K562 (cell line): Measurements from ENCODE around the gene CHCHD1. TPM values are rescaled to one million over a fixed set of nuclear protein-coding genes. Genes with fewer than 3 reads are reported as not detected.

Experiments
- ATAC-seq: fragments of 200-7000 bp; cut with Tn5 transposase; 3 replicates; pipeline ENCODE4 v1.9.1; 2020; ENCODE audit warnings: moderate library complexity
- BruUV-seq: library from RNA; stranded (reverse); fragments of 400-500 nt; replicated peaks from 2 replicates; lab custom pipeline; 2021; lab: Mats Ljungman, UMichigan
- CTCF ChIA-PET: fragments of 300-600 bp; formaldehyde crosslinking; extraction: SDS; loops from one replicate; lab custom pipeline; 2021; ENCODE audit warnings: low intra/inter-chr PET ratio; lab: Yijun Ruan, JAX
- POLR2A ChIA-PET: fragments of 300-600, 350-650 bp; sonication (Branson Sonifier 250); formaldehyde crosslinking; extraction: SDS; loops from one replicate; lab custom pipeline; 2021; ENCODE audit warnings: antibody characterized with exemption, inconsistent platforms; lab: Yijun Ruan, JAX
- DNase-seq, 4 experiments: peaks; one replicate each; pipeline versions ENCODE4 v3.0.0 to v3.0.0-alpha.2; 2011 to 2018; ENCODE audit warnings: low spot score in 3 of 4, mixed read lengths in 3 of 4; ENCODE audit errors: extremely low read depth in 1 of 4
- FAIRE-seq: peaks from 2 replicates; lab custom pipeline; 2011; peaks lifted over from hg19 to GRCh38; lab: Jason Lieb, UNC
- H2AFZ ChIP-seq: 2 replicates; pipeline ENCODE4 v1.6.0; 2011; ENCODE audit warnings: low read depth, low read length, control low read depth, inconsistent platforms
- H3K27ac ChIP-seq: fragments of 200-600 bp; 3 replicates; pipeline ENCODE4 v1.8.0; 2011; ENCODE audit warnings: low read depth, mild to moderate bottlenecking, control low read depth, inconsistent platforms, low read length, moderate library complexity, mixed read lengths; ENCODE audit errors: extremely low read depth
- H3K27me3 ChIP-seq, 2 experiments: fragments of 300-600 bp in 1 of 2; 2 replicates in 1 of 2; 3 replicates in 1 of 2; pipeline versions ENCODE4 v1.6.0 to v1.8.0; 2011; ENCODE audit warnings: inconsistent platforms in 2 of 2, low read length in 2 of 2, mild to moderate bottlenecking in 1 of 2, mixed read lengths in 1 of 2, moderate library complexity in 1 of 2; ENCODE audit not compliant: control insufficient read depth in 2 of 2, insufficient read depth in 2 of 2
- H3K36me3 ChIP-seq: fragments of 300-600 bp; 3 replicates; pipeline ENCODE4 v1.8.0; 2011; ENCODE audit warnings: mild to moderate bottlenecking, low read length, inconsistent platforms; ENCODE audit not compliant: control insufficient read depth, insufficient read depth
- H3K4me1 ChIP-seq, 2 experiments: fragments of 200-600 bp in 1 of 2; replicated peaks in 1 of 2; 2 replicates in 1 of 2; 3 replicates in 1 of 2; pipeline versions ENCODE4 v1.5.1 to v1.8.0; 2011; ENCODE audit warnings: inconsistent platforms in 2 of 2, low read length in 2 of 2, mild to moderate bottlenecking in 1 of 2, mixed read lengths in 1 of 2, moderate library complexity in 1 of 2; ENCODE audit not compliant: control insufficient read depth in 2 of 2, insufficient read depth in 2 of 2
- H3K4me2 ChIP-seq: 2 replicates; pipeline ENCODE4 v1.6.1; 2011; ENCODE audit warnings: low read length, control low read depth, inconsistent platforms, mixed read lengths; ENCODE audit not compliant: insufficient read depth
- H3K4me3 ChIP-seq: fragments of 200-600 bp; sonication (generic), shearing (Covaris generic); 2 replicates; pipeline ENCODE4 v1.5.1; 2016; ENCODE audit warnings: control low read depth, inconsistent platforms
- H3K79me2 ChIP-seq: fragments of 200-600 bp; 3 replicates; pipeline ENCODE4 v1.8.0; 2011; ENCODE audit warnings: low read length, inconsistent platforms; ENCODE audit not compliant: control insufficient read depth, insufficient read depth
- H3K9ac ChIP-seq, 2 experiments: 2 replicates each; pipeline versions ENCODE4 v1.6.0 to v1.6.1; 2011; ENCODE audit warnings: low read depth in 2 of 2, low read length in 2 of 2, control low read depth in 1 of 2, inconsistent platforms in 1 of 2, mild to moderate bottlenecking in 1 of 2, mixed read lengths in 1 of 2; ENCODE audit not compliant: insufficient read depth in 1 of 2
- H3K9me1 ChIP-seq: one replicate; pipeline ENCODE4 v1.6.0; 2011; ENCODE audit warnings: inconsistent platforms, mild to moderate bottlenecking, low read length, moderate library complexity; ENCODE audit not compliant: control insufficient read depth, insufficient read depth
- H3K9me3 ChIP-seq: replicated peaks from 2 replicates; pipeline ENCODE4 v1.5.1; 2011; ENCODE audit warnings: low read depth, low read length, inconsistent platforms; ENCODE audit not compliant: control insufficient read depth, insufficient read depth
- H4K20me1 ChIP-seq: replicated peaks from 2 replicates; pipeline ENCODE4 v1.6.1; 2011; ENCODE audit warnings: low read length, inconsistent platforms, mixed read lengths; ENCODE audit not compliant: control insufficient read depth, insufficient read depth
- EWSR1 ChIP-seq: fragments of 450-650 bp; IDR thresholded peaks from 2 replicates; pipeline ENCODE4 v1.6.1; 2018; ENCODE audit warnings: borderline replicate concordance, mild to moderate bottlenecking, low read depth, moderate library complexity; ENCODE audit not compliant: partially characterized antibody
- FUS ChIP-seq: fragments of 200-400 bp; formaldehyde crosslinking; optimal IDR thresholded peaks from 2 replicates; pipeline ENCODE3; 2017; ENCODE audit warnings: low read depth, low read length
- GATA2 ChIP-seq: sonication (generic); formaldehyde crosslinking; IDR thresholded peaks from 2 replicates; pipeline ENCODE4 v1.4.0; 2020; ENCODE audit warnings: mild to moderate bottlenecking, missing genetic modification reagents
- HDAC8 ChIP-seq: fragments of 450-650 bp; IDR thresholded peaks from 2 replicates; pipeline ENCODE4 v1.6.1; 2016; ENCODE audit warnings: mild to moderate bottlenecking, missing genetic modification characterization, moderate library complexity, missing compliant biosample characterization
- HIVEP1 ChIP-seq: fragments of 250-450 bp; sonication (Bioruptor Pico); IDR thresholded peaks from 2 replicates; pipeline ENCODE4 v1.4.0; 2020; ENCODE audit warnings: mild to moderate bottlenecking
- L3MBTL2 ChIP-seq: fragments of 450-650 bp; IDR thresholded peaks from 2 replicates; pipeline ENCODE4 v1.6.1; 2016; ENCODE audit warnings: mild to moderate bottlenecking, moderate library complexity
- MTA1 ChIP-seq: fragments of 450-650 bp; IDR thresholded peaks from 2 replicates; pipeline ENCODE4 v1.6.1; 2017; ENCODE audit warnings: borderline replicate concordance
- NEUROD1 ChIP-seq: fragments of 150-350 bp; IDR thresholded peaks from 2 replicates; pipeline ENCODE4 v1.6.1; 2014; ENCODE audit warnings: borderline replicate concordance, low read length, low read depth; ENCODE audit not compliant: partially characterized antibody
- SIRT6 ChIP-seq: IDR thresholded peaks from one replicate; pipeline ENCODE4 v1.6.1; 2012; ENCODE audit warnings: low read depth, mild to moderate bottlenecking, control low read depth, inconsistent platforms, low read length, moderate library complexity
- SMAD4 ChIP-seq: fragments of 250-450 bp; sonication (Bioruptor Pico); conservative IDR thresholded peaks from 2 replicates; pipeline ENCODE4 v1.8.0; 2021; ENCODE audit warnings: inconsistent platforms, mild to moderate bottlenecking, moderate library complexity
- WGBS: fragments of 100-300 bp; shearing (Covaris generic); methylation state at CpG from one replicate; pipeline ENCODE4 v1.1.6; 2016; ENCODE audit warnings: low coverage, mixed read lengths; ENCODE audit not compliant: insufficient coverage; ENCODE audit errors: missing lambda C conversion rate; 5-methylcytosine and 5-hydroxymethylcytosine counted together
- in situ Hi-C: fragments of 300-500 bp; cut with MboI; formaldehyde crosslinking; loops from 4 replicates; pipeline ENCODE4 v1.15.0; 2018; ENCODE audit warnings: inconsistent platforms, mixed read lengths
- intact Hi-C: fragments of 100-400 bp; cut with micrococcal nuclease; formaldehyde crosslinking; loops from 2 replicates; pipeline ENCODE4 v1.14.2; 2022
- polyA plus RNA-seq, 8 experiments: library from polyadenylated mRNA; depleted of rRNA in 4 of 8; stranded (reverse) in 5 of 8; unstranded in 3 of 8; fragments of >200 nt; fragmentation: Nextera tagmentation in 2 of 8; fragmentation: Illumina TruSeq in 1 of 8; extraction: Ambion mirVana in 2 of 8; extraction: Trizol in 1 of 8; gene quantifications; 2 replicates each; pipeline versions ENCODE4 v1.2.1 to v1.2.3, GENCODE V29; 2011 to 2014; ENCODE audit warnings: inconsistent platforms in 1 of 8, missing spikeins in 1 of 8
- total RNA-seq, 7 experiments: library from RNA; depleted of rRNA in 6 of 7; stranded (reverse); fragments of >200 nt in 6 of 7; fragmentation: Illumina TruSeq in 2 of 7; extraction: Trizol in 2 of 7; gene quantifications; 2 replicates each; pipeline versions ENCODE4 v1.2.1 to v1.2.3, GENCODE V29; 2011 to 2021; ENCODE audit warnings: low replicate concordance in 1 of 7
- TF ChIP-seq, protein P1 (sequence below): fragments of 250-450 bp; sonication (Bioruptor Pico); IDR thresholded peaks from 2 replicates; pipeline ENCODE4 v1.4.0; 2020; ENCODE audit warnings: mild to moderate bottlenecking
- TF ChIP-seq, protein P2 (sequence below): fragments of 250-450 bp; sonication (Bioruptor Pico); IDR thresholded peaks from 2 replicates; pipeline ENCODE4 v1.8.0; 2021; ENCODE audit warnings: mild to moderate bottlenecking, moderate library complexity

The CHCHD1 gene
- total and polyA plus RNA-seq, 9 of the 15 experiments (the other 6 are each of a cell fraction or from before 2014, with no cell fraction given), result 52.9 to 126 (median 83.4) TPM

- Histone ChIP-seq H3K4me2 (no peak overlapping the region), H3K9me3 (no peaks in the 10 kb centered on the region), H2AFZ (no peak overlapping the region), H3K9me1 (peaks cover 3% of the 10 kb centered on the region), H3K36me3 (peaks cover 88% of the 10 kb centered on the region), H3K9ac (no peak overlapping the region), H3K4me3 (no peak overlapping the region), H3K27me3 (no peaks in the 10 kb centered on the region), H3K27ac (no peak overlapping the region), H3K79me2 (peaks cover 6% of the 10 kb centered on the region; the same call in 2 of the 3 replicates), H4K20me1 (no peaks in the 10 kb centered on the region), H3K4me1 (peaks cover 0 to 6% of the 10 kb centered on the region in 2 experiments; a peak in 2 of 5 replicates)
- DNase-seq (no peak), ATAC-seq (no peak), FAIRE-seq (no peak)
- intact Hi-C loops, result no loop called here
- 94% methylated on average over 1 of the region's 1 CpG for WGBS
- TF ChIP-seq MTA1 (no peak), EWSR1 (no peak), NEUROD1 (no peak)
- POLR2A ChIA-PET, result interaction anchor here (0.6 to 9.9 kb wide), 4 partner anchors 8 to 20 kb away, joined by 3 to 137 read pairs (median 12); partner anchors contain the start of genes CHCHD1 and SEC24C
- in situ Hi-C loops, result no loop called here
- CTCF ChIA-PET, result no interaction called here
- BruUV-seq, result no TSS peak
These were observed 20.1 kb upstream of the CHCHD1 start for GRCh38 chr10:73761781-73762180.

GRCh38 chr10:73762915-73763314, 18.9 kb upstream of the CHCHD1 start:
- Histone ChIP-seq H2AFZ (no peak overlapping the region), H3K9me1 (peaks cover 3% of the 10 kb centered on the region), H3K9ac (no peak overlapping the region), H4K20me1 (no peaks in the 10 kb centered on the region), H3K27me3 (no peaks in the 10 kb centered on the region), H3K9me3 (no peaks in the 10 kb centered on the region), H3K4me2 (no peak overlapping the region), H3K36me3 (peaks cover 91% of the 10 kb centered on the region), H3K4me3 (no peak overlapping the region), H3K79me2 (0 out of 3 replicates have a peak, but pooled peaks cover 3% of the 10 kb centered on the region), H3K4me1 (peaks cover 0 to 6% of the 10 kb centered on the region in 2 experiments; a peak in 2 of 5 replicates), H3K27ac (no peak overlapping the region)
- ChIA-PET CTCF (no interaction called here), POLR2A (interaction anchor here (0.6 to 9.9 kb wide), 6 partner anchors 7 to 1792 kb away, joined by 3 to 137 read pairs (median 4); partner anchors contain the start of gene SEC24C)
- WGBS, result 43% methylated on average over 2 of the region's 2 CpGs
- intact Hi-C loops, result no loop called here
- TF ChIP-seq FUS, result no peak
- no peak for TF ChIP-seq SIRT6
- TF ChIP-seq GATA2, result no peak
- TF ChIP-seq HIVEP1 (CRISPR knock-in tag), result no peak
- TF ChIP-seq, protein P1, sequence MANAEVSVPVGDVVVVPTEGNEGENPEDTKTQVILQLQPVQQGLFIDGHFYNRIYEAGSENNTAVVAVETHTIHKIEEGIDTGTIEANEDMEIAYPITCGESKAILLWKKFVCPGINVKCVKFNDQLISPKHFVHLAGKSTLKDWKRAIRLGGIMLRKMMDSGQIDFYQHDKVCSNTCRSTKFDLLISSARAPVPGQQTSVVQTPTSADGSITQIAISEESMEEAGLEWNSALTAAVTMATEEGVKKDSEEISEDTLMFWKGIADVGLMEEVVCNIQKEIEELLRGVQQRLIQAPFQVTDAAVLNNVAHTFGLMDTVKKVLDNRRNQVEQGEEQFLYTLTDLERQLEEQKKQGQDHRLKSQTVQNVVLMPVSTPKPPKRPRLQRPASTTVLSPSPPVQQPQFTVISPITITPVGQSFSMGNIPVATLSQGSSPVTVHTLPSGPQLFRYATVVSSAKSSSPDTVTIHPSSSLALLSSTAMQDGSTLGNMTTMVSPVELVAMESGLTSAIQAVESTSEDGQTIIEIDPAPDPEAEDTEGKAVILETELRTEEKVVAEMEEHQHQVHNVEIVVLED, result no peak
- TF ChIP-seq SMAD4 (CRISPR knock-in tag), result no peak
- no peak for TF ChIP-seq L3MBTL2
- TF ChIP-seq HDAC8 (tag), result no peak
- TF ChIP-seq, protein P2, sequence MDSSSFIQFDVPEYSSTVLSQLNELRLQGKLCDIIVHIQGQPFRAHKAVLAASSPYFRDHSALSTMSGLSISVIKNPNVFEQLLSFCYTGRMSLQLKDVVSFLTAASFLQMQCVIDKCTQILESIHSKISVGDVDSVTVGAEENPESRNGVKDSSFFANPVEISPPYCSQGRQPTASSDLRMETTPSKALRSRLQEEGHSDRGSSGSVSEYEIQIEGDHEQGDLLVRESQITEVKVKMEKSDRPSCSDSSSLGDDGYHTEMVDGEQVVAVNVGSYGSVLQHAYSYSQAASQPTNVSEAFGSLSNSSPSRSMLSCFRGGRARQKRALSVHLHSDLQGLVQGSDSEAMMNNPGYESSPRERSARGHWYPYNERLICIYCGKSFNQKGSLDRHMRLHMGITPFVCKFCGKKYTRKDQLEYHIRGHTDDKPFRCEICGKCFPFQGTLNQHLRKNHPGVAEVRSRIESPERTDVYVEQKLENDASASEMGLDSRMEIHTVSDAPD (CRISPR knock-in tag), result no peak
- DNase-seq (no peak), ATAC-seq (no peak), FAIRE-seq (no peak)
- no TSS peak for BruUV-seq
- in situ Hi-C loops, result no loop called here
